ENCODE results near the gene CEP250.
"Not testable (repeated sequence)": the region's sequence is repeated elsewhere in the genome, so short reads cannot be mapped to it uniquely, and the experiment has no call there.

The CEP250 gene

DNA sequence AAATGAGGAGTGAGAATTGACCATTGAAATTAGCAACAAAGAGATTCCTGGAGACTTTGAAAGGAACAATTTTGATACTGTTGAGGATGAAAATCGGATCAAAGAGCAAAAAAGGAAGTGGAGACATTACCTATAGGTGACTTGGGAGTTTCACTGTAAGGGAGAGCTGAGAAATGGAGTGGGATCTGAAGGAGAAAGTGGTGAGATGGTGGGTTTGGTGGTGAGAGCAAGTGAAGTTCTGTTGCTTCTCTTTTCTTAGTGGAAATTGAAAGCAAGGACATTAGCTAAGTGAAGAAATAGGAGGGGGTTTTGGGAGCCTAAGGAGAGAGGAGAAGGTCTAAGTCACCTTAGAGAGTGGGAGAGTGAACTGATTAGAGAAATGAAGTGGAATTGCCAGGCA lies 90.7 kb downstream of the CEP250 start:
- no peak overlapping the region for H3K27ac ChIP-seq
- DNase-seq = no peak
- H3K36me3 ChIP-seq = peaks cover 29 to 61% (median 44%) of the 10 kb centered on the region in 3 donors
- H3K27me3 ChIP-seq = no peaks in the 10 kb centered on the region
- intact Hi-C loops (cut with DNase I; ENCODE audit: low total_unique reads) = no loop called here
- no peaks in the 10 kb centered on the region for H3K9me3 ChIP-seq
- TF ChIP-seq, protein P1, sequence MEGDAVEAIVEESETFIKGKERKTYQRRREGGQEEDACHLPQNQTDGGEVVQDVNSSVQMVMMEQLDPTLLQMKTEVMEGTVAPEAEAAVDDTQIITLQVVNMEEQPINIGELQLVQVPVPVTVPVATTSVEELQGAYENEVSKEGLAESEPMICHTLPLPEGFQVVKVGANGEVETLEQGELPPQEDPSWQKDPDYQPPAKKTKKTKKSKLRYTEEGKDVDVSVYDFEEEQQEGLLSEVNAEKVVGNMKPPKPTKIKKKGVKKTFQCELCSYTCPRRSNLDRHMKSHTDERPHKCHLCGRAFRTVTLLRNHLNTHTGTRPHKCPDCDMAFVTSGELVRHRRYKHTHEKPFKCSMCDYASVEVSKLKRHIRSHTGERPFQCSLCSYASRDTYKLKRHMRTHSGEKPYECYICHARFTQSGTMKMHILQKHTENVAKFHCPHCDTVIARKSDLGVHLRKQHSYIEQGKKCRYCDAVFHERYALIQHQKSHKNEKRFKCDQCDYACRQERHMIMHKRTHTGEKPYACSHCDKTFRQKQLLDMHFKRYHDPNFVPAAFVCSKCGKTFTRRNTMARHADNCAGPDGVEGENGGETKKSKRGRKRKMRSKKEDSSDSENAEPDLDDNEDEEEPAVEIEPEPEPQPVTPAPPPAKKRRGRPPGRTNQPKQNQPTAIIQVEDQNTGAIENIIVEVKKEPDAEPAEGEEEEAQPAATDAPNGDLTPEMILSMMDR (IDR thresholded peaks at IDR 0.05) = no peak
- H3K4me1 ChIP-seq = peaks cover 0 to 18% (median 12%) of the 10 kb centered on the region in 4 donors
- no peak overlapping the region for H3K4me3 ChIP-seq

DNA sequence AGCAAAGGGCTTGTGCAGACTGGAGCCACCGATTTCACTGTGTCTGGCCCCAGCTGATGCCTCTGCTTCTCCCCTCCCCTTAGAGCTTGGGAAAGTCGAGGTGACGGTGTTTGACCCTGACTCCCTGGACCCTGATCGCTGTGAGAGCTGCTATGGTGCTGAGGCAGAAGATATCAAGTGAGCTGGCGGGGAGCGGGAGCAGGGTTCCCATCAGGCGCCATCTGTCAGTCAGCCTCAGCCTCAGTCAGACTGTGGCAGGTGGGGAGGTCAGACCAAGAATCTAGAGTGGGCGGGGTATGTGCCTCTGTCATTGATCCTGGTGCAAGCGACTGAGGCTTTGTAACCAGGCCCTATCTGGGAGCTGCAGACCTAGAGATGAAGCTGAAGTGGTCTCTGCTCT lies 91.9 kb downstream of the CEP250 start:
- TF ChIP-seq, protein P1 (IDR thresholded peaks at IDR 0.05) = no peak
- Histone ChIP-seq H3K4me1 (peaks cover 0 to 10% (median 6%) of the 10 kb centered on the region in 4 donors), H3K36me3 (peaks cover 37 to 73% (median 54%) of the 10 kb centered on the region in 3 donors), H3K27me3 (no peaks in the 10 kb centered on the region), H3K4me3 (no peak overlapping the region), H3K9me3 (no peaks in the 10 kb centered on the region), H3K27ac (no peak overlapping the region)
- intact Hi-C loops (cut with DNase I; ENCODE audit: low total_unique reads) = no loop called here
- DNase-seq = no peak

DNA sequence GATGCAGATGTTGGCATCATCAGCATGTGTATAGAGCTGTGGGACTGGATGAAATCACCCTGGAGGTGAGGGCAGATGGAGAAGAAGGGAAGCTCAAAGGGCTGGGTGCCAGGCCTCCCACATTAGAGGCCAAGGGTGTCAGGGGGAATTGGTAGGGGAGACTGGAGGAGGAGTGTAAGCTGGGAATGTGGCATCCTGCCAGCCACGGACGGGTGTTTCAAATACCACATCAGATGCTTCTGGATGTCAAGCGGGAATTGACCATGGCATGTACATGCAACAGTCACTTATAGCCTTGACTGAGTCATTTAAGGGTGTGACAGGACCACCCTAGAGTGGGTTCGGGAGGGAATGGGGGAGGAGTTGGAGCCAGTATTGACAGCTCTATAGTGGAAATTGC lies 96.1 kb downstream of the CEP250 start:
- H3K9me3 ChIP-seq = no peaks in the 10 kb centered on the region

DNA sequence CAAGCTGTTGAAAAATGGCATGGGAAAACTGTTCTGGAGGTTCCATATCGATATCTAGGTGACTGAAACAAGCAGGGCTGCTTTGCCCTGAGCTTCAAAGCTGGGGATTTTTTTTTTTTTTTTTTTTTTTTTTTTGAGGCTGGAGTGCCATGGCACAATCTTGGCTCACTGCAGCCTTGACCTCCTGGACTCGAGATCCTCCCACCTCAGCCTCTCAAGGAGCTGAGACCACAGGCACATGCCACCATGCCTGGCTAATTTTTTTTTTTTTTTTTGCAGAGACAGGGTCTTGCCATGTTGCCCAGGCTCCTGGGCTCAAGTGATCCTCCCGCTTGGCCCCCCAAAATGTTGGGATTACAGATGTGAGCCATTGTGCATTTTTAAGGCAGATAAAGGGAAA lies 97.5 kb downstream of the CEP250 start:
- Histone ChIP-seq H3K27ac (no peak overlapping the region), H3K4me3 (no peak overlapping the region), H3K36me3 (peaks cover 31 to 97% (median 83%) of the 10 kb centered on the region in 3 donors), H3K4me1 (no peaks in the 10 kb centered on the region), H3K27me3 (no peaks in the 10 kb centered on the region), H3K9me3 (no peaks in the 10 kb centered on the region)
- TF ChIP-seq, protein P1 (IDR thresholded peaks at IDR 0.05) = no peak
- intact Hi-C loops (cut with DNase I; ENCODE audit: low total_unique reads) = no loop called here
- no peak for DNase-seq

More for the DNA sequence above, 96.1 kb downstream of the CEP250 start:
- Histone ChIP-seq H3K4me3 (no peak overlapping the region), H3K27ac (no peak overlapping the region), H3K4me1 (no peaks in the 10 kb centered on the region), H3K36me3 (peaks cover 37 to 97% (median 85%) of the 10 kb centered on the region in 3 donors), H3K27me3 (no peaks in the 10 kb centered on the region)
- intact Hi-C loops (cut with DNase I; ENCODE audit: low total_unique reads) = no loop called here
- DNase-seq = no peak
- TF ChIP-seq, protein P1 (IDR thresholded peaks at IDR 0.05) = no peak

DNA sequence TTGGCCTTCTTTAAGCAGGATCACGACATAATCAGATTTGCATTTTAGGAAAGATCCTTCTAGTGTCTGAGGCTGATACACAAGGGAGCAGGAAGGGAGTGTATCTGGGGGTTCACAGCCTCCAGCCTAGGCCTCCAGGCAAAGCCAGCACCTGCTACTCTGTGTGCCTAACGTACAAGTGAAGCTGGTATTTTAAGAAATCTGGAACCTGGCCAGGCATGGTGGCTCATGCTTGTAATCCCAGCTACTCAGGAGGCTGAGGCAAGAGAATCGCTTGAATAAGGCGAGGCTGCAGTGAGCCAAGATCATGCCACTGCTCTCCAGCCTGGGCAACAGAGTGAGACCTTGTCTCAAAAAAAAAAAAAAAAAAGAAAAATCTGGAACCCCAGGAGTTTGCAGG lies 100.1 kb downstream of the CEP250 start:
- H3K4me3 ChIP-seq; H3K27me3 ChIP-seq; DNase-seq; H3K9me3 ChIP-seq; H3K27ac ChIP-seq; H3K4me1 ChIP-seq; intact Hi-C loops (cut with DNase I; ENCODE audit: low total_unique reads): not testable (repeated sequence)
- peaks cover 11 to 97% (median 57%) of the 10 kb centered on the region in 3 donors for H3K36me3 ChIP-seq

DNA sequence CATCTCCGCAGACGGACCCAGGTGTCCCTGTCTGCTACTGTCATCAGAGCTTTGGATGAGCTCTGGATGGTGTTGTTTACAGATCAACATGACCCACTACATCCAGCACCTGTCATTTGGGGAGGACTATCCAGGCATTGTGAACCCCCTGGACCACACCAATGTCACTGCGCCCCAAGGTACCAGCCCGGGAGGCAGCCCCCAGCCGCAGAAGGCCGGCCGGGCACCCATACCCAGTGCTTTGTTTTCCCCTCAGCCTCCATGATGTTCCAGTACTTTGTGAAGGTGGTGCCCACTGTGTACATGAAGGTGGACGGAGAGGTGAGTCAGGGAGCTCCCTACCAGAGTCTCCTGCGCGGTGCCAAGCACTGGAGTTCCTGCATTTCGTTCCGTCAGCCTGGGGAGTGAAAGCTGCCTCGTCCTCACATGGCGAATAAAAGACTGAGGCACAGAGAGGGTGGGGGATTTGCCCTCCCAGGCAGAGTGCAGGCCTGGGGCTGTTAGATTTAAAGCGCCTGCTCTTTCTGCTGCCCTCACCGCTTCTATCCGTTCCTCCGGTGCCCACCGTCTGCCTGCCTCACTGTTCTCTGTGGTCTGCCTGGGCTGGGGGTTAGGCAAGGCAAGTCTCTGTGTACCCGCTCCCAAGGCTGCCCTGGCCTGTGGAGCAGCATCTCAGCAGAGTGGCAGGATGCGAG lies 100.7 kb downstream of the CEP250 start:
- no peak overlapping the region for H3K4me3 ChIP-seq
- H3K27me3 ChIP-seq = no peaks in the 10 kb centered on the region
- peaks cover 8 to 93% (median 51%) of the 10 kb centered on the region in 3 donors for H3K36me3 ChIP-seq
- no peaks in the 10 kb centered on the region for H3K4me1 ChIP-seq
- no peak for DNase-seq
- intact Hi-C loops (cut with DNase I; ENCODE audit: low total_unique reads) = no loop called here
- TF ChIP-seq, protein P1 (IDR thresholded peaks at IDR 0.05) = no peak
- H3K9me3 ChIP-seq = no peaks in the 10 kb centered on the region
- H3K27ac ChIP-seq = no peak overlapping the region
